ENCODE data around the gene PHLPP2. TPM values are rescaled to one million over a fixed set of nuclear protein-coding genes. Genes with fewer than 3 reads are reported as not detected.
A peak's percentile ranks its signal among the peaks of the same experiment; 100 is the strongest.

PHLPP2 gene
- polyA plus RNA-seq, 3 donors = 0.57 to 2.5 (median 1.4) TPM

- H3K4me1 ChIP-seq (ENCODE audit: control insufficient read depth in 1 of 2, insufficient read depth in 2 of 2, low read length in 2 of 2) = peaks cover 0 to 8% of the 10 kb centered on the region in 2 donors
- H3K4me1 Mint-ChIP-seq = no peaks in the 10 kb centered on the region
- peaks cover 0 to 4% (median 2%) of the 10 kb centered on the region in 7 donors for H3K9me3 Mint-ChIP-seq
- no peaks in the 10 kb centered on the region for H3K36me3 ChIP-seq (replicated peaks in 1 of 2; ENCODE audit: control insufficient read depth in 1 of 2, insufficient read depth in 2 of 2, low read length in 2 of 2)
- H3K9ac ChIP-seq (ENCODE audit: insufficient read depth, low read length, poor library complexity, severe bottlenecking) = no peak overlapping the region
- peaks cover 37 to 48% (median 41%) of the 10 kb centered on the region in 3 donors for H3K27me3 Mint-ChIP-seq (ENCODE audit: low read depth in 3 of 3)
- H3K27ac Mint-ChIP-seq = no peak overlapping the region
- no peak for DNase-seq
- H4K20me1 ChIP-seq (ENCODE audit: insufficient read depth, low read length) = no peaks in the 10 kb centered on the region
- intact Hi-C loops (cut with micrococcal nuclease) = no loop called here
- no peaks in the 10 kb centered on the region for H3K36me3 Mint-ChIP-seq
- no peaks in the 10 kb centered on the region for H3K9me3 ChIP-seq (replicated peaks in 1 of 2; ENCODE audit: control insufficient read depth in 1 of 2, insufficient read depth in 1 of 2, low read length in 2 of 2)
- no peak overlapping the region for H2AFZ ChIP-seq (ENCODE audit: insufficient read depth, low read depth, low read length, poor library complexity, severe bottlenecking)
- H3K79me2 ChIP-seq (ENCODE audit: insufficient read depth, low read length) = no peaks in the 10 kb centered on the region
- TF ChIP-seq CTCF (IDR thresholded peaks at IDR 0.05) = no peak
- peaks cover 41 to 51% of the 10 kb centered on the region in 2 donors for H3K27me3 ChIP-seq (ENCODE audit: control insufficient read depth in 2 of 2, insufficient read depth in 2 of 2, low read length in 2 of 2)
- no peak overlapping the region for H3K4me2 ChIP-seq (replicated peaks; ENCODE audit: extremely low read depth, low read length, poor library complexity, severe bottlenecking)
- no peak overlapping the region for H3K4me3 ChIP-seq (replicated peaks in 1 of 3; ENCODE audit: low read depth in 2 of 3, low read length in 3 of 3)
- H3K27ac ChIP-seq (ENCODE audit: low read depth in 1 of 2, low read length in 2 of 2) = no peak overlapping the region
- 34% methylated on average over 5 of the region's 5 CpGs for WGBS (ENCODE audit: insufficient coverage)
- peak overlapping the region in 1 of 2 donors; percentile 54 for H3K4me3 Mint-ChIP-seq
Observed at GRCh38 chr16:71628810-71629209, 95.7 kb downstream of the PHLPP2 start.

- Histone ChIP-seq H3K27me3 (ENCODE audit: control insufficient read depth in 2 of 2, insufficient read depth in 2 of 2, low read length in 2 of 2) (peaks cover 44 to 52% of the 10 kb centered on the region in 2 donors), H3K9me3 (replicated peaks in 1 of 2; ENCODE audit: control insufficient read depth in 1 of 2, insufficient read depth in 1 of 2, low read length in 2 of 2) (no peaks in the 10 kb centered on the region), H3K4me1 (ENCODE audit: control insufficient read depth in 1 of 2, insufficient read depth in 2 of 2, low read length in 2 of 2) (peaks cover 0 to 8% of the 10 kb centered on the region in 2 donors), H3K36me3 (replicated peaks in 1 of 2; ENCODE audit: control insufficient read depth in 1 of 2, insufficient read depth in 2 of 2, low read length in 2 of 2) (no peaks in the 10 kb centered on the region), H4K20me1 (ENCODE audit: insufficient read depth, low read length) (no peaks in the 10 kb centered on the region), H3K4me2 (replicated peaks; ENCODE audit: extremely low read depth, low read length, poor library complexity, severe bottlenecking) (no peak overlapping the region), H3K4me3 (replicated peaks in 1 of 3; ENCODE audit: low read depth in 2 of 3, low read length in 3 of 3) (no peak overlapping the region), H3K9ac (ENCODE audit: insufficient read depth, low read length, poor library complexity, severe bottlenecking) (no peak overlapping the region), H2AFZ (ENCODE audit: insufficient read depth, low read depth, low read length, poor library complexity, severe bottlenecking) (no peak overlapping the region), H3K27ac (ENCODE audit: low read depth in 1 of 2, low read length in 2 of 2) (no peak overlapping the region), H3K79me2 (ENCODE audit: insufficient read depth, low read length) (no peaks in the 10 kb centered on the region)
- DNase-seq = no peak
- no peaks in the 10 kb centered on the region for H3K36me3 Mint-ChIP-seq
- H3K27me3 Mint-ChIP-seq (ENCODE audit: low read depth in 3 of 3) = peaks cover 37 to 46% (median 41%) of the 10 kb centered on the region in 3 donors
- no peak overlapping the region for H3K27ac Mint-ChIP-seq
- H3K4me1 Mint-ChIP-seq = no peaks in the 10 kb centered on the region
- WGBS (ENCODE audit: insufficient coverage) = 73% methylated on average over 6 of the region's 7 CpGs
- no peak for TF ChIP-seq CTCF (IDR thresholded peaks at IDR 0.05)
- H3K4me3 Mint-ChIP-seq = no peak overlapping the region
- H3K9me3 Mint-ChIP-seq = peaks cover 0 to 4% (median 2%) of the 10 kb centered on the region in 7 donors
- intact Hi-C loops (cut with micrococcal nuclease) = no loop called here
Observed at GRCh38 chr16:71627731-71628181, 96.7 kb downstream of the PHLPP2 start.
